HepG2 (cell line): ENCODE measurements around the gene ATP6V0A1. TPM values are rescaled to one million over a fixed set of nuclear protein-coding genes. Genes with fewer than 3 reads are reported as not detected.

Experiments used
- AFF4 ChIP-seq: sonication (generic); formaldehyde crosslinking; IDR thresholded peaks from 2 replicates; pipeline ENCODE4 v1.4.0; 2020; ENCODE audit warnings: missing genetic modification reagents
- CREB1 ChIP-seq, 2 experiments: fragments of 450-650 bp in 1 of 2; IDR thresholded peaks; 2 replicates each; pipeline ENCODE4 v1.6.1; 2016 to 2017; ENCODE audit warnings: control low read depth in 1 of 2, mild to moderate bottlenecking in 1 of 2, missing compliant biosample characterization in 1 of 2, missing genetic modification characterization in 1 of 2
- DMAP1 ChIP-seq: IDR thresholded peaks from 2 replicates; pipeline ENCODE4 v1.6.1; 2016
- FOXC1 ChIP-seq: sonication (generic); formaldehyde crosslinking; IDR thresholded peaks from 2 replicates; pipeline ENCODE4 v1.8.0; 2022; ENCODE audit warnings: mild to moderate bottlenecking, missing genetic modification reagents, borderline replicate concordance
- JUNB ChIP-seq: sonication (generic); formaldehyde crosslinking; IDR thresholded peaks from 2 replicates; pipeline ENCODE4 v1.8.0; 2022; ENCODE audit warnings: missing genetic modification reagents, mild to moderate bottlenecking, borderline replicate concordance
- KAT2B ChIP-seq: fragments of 150-350 bp; IDR thresholded peaks from 2 replicates; pipeline ENCODE4 v1.6.1; 2014; ENCODE audit warnings: low read depth, low read length, borderline replicate concordance
- KDM5A ChIP-seq: fragments of 200-600 bp; sonication (generic); IDR thresholded peaks from 2 replicates; pipeline ENCODE4 v1.7.0; 2018; ENCODE audit warnings: antibody characterized with exemption, mild to moderate bottlenecking, low read length, borderline replicate concordance
- MEIS2 ChIP-seq: sonication (generic); formaldehyde crosslinking; IDR thresholded peaks from 2 replicates; pipeline ENCODE4 v1.9.0; 2021; ENCODE audit warnings: mild to moderate bottlenecking, missing genetic modification reagents
- SOX13 ChIP-seq, 3 experiments: fragments of 450-650 bp in 1 of 3; sonication (generic) in 1 of 3; formaldehyde crosslinking in 1 of 3; IDR thresholded peaks in 2 of 3; conservative IDR thresholded peaks in 1 of 3; 2 replicates each; pipeline versions ENCODE4 v1.5.0 to v1.6.1; 2016 to 2020; ENCODE audit warnings: antibody characterized with exemption in 1 of 3, mild to moderate bottlenecking in 1 of 3, missing compliant biosample characterization in 1 of 3, missing genetic modification reagents in 1 of 3, moderate library complexity in 1 of 3
- SRF ChIP-seq: IDR thresholded peaks from 2 replicates; pipeline ENCODE4 v1.6.1; 2011; ENCODE audit warnings: mild to moderate bottlenecking, low read depth, low read length, moderate library complexity
- ZBTB20 ChIP-seq: sonication (generic); formaldehyde crosslinking; IDR thresholded peaks from 2 replicates; pipeline ENCODE4 v1.8.1; 2023; ENCODE audit warnings: missing genetic modification reagents, low read depth, mild to moderate bottlenecking, borderline replicate concordance
- ZFP41 ChIP-seq: sonication (generic); formaldehyde crosslinking; IDR thresholded peaks from 2 replicates; pipeline ENCODE4 v1.4.0; 2020; ENCODE audit warnings: mild to moderate bottlenecking, missing genetic modification reagents, borderline replicate concordance
- ZNF766 ChIP-seq: sonication (generic); formaldehyde crosslinking; IDR thresholded peaks from 2 replicates; pipeline ENCODE4 v1.5.0; 2020; ENCODE audit warnings: missing genetic modification reagents, borderline replicate concordance
- polyA plus RNA-seq, 8 experiments: library from polyadenylated mRNA; depleted of rRNA in 3 of 8; stranded (reverse) in 7 of 8; unstranded in 1 of 8; fragments of >200 nt; fragmentation: Illumina TruSeq in 4 of 8; extraction: Trizol in 4 of 8; gene quantifications; 2 replicates each; pipeline versions ENCODE4 v1.2.1 to v1.2.3, GENCODE V29; 2011 to 2016; ENCODE audit warnings: low read depth in 4 of 8, missing spikeins in 1 of 8, mixed read lengths in 1 of 8; ENCODE audit not compliant: insufficient read depth in 1 of 8
- total RNA-seq, 5 experiments: library from RNA; depleted of rRNA; stranded (reverse); fragments of >200 nt; fragmentation: Illumina TruSeq; extraction: Trizol; gene quantifications; 2 replicates each; pipeline ENCODE4 v1.2.3, GENCODE V29; 2016; ENCODE audit warnings: low read depth in 1 of 5
- TF ChIP-seq, protein P1 (sequence below): sonication (generic); formaldehyde crosslinking; IDR thresholded peaks from 2 replicates; pipeline ENCODE4 v1.4.0; 2020; ENCODE audit warnings: missing genetic modification reagents
- TF ChIP-seq, protein P2 (sequence below): sonication (generic); formaldehyde crosslinking; IDR thresholded peaks from 2 replicates; pipeline ENCODE4 v1.4.0; 2020; ENCODE audit warnings: missing genetic modification reagents
- TF ChIP-seq, protein P3 (sequence below): sonication (generic); formaldehyde crosslinking; IDR thresholded peaks from 2 replicates; pipeline ENCODE4 v1.4.0; 2020; ENCODE audit warnings: missing genetic modification reagents, borderline replicate concordance

ATP6V0A1 gene
- total and polyA plus RNA-seq, 2 of the 13 experiments (the other 11 are each of a cell fraction or from before 2014, with no cell fraction given): 27.9 to 54.1 TPM

DNA sequence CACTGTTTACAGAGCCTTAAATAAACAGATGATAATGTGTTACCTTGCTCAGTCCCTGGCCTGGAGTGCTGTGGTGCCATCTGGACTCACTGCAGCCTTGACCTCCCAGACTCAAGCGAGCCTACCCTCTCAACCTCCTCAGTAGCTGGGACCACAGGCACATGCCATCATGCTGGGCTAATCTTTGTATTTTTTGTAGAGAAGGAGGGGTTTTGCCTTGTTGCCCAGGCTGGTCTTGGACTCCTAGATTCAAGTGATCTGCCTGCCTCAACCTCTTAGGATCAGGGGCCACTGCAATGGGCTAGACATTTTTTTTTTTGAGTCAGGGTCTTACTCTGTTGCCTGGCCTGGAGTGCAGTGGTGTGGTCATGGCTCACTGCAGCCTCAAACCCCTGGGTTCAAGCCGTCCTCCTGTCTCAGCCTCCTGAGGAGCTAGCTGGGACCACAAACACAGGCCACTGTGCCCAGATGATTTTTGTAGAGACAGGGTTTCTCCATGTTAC, 72.3 kb downstream of the ATP6V0A1 start (continued):
- TF ChIP-seq MEIS2 (CRISPR knock-in tag): 0 out of 2 replicates have a peak, but pooled peaks have one; percentile 31
- peak; percentile 33; the same call in 1 of the 2 replicates for TF ChIP-seq ZBTB20 (CRISPR knock-in tag)
- TF ChIP-seq FOXC1 (CRISPR knock-in tag): no peak; the same call in 1 of the 2 replicates
- TF ChIP-seq SRF: no peak
- no peak; the same call in 1 of the 2 replicates for TF ChIP-seq SOX13 (IDR thresholded peaks at IDR 0.05)
- peak in 1 of 2 experiments; percentile 89; a peak in 2 of 4 replicates for TF ChIP-seq SOX13 (CRISPR knock-in tag; conservative IDR thresholded peaks at IDR 0.05 in 1 of 2, IDR thresholded peaks at IDR 0.05 in 1 of 2)
- TF ChIP-seq JUNB (CRISPR knock-in tag): peak; percentile 66; the same call in 1 of the 2 replicates
- no peak for TF ChIP-seq KAT2B
- no peak; the same call in 1 of the 2 replicates for TF ChIP-seq ZNF766 (CRISPR knock-in tag)
- TF ChIP-seq, protein P1, sequence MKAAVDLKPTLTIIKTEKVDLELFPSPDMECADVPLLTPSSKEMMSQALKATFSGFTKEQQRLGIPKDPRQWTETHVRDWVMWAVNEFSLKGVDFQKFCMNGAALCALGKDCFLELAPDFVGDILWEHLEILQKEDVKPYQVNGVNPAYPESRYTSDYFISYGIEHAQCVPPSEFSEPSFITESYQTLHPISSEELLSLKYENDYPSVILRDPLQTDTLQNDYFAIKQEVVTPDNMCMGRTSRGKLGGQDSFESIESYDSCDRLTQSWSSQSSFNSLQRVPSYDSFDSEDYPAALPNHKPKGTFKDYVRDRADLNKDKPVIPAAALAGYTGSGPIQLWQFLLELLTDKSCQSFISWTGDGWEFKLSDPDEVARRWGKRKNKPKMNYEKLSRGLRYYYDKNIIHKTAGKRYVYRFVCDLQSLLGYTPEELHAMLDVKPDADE: no peak
- TF ChIP-seq, protein P2, sequence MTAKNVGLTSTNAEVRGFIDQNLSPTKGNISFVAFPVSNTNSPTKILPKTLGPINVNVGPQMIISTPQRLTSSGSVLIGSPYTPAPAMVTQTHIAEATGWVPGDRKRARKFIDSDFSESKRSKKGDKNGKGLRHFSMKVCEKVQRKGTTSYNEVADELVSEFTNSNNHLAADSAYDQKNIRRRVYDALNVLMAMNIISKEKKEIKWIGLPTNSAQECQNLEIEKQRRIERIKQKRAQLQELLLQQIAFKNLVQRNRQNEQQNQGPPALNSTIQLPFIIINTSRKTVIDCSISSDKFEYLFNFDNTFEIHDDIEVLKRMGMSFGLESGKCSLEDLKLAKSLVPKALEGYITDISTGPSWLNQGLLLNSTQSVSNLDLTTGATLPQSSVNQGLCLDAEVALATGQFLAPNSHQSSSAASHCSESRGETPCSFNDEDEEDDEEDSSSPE: peak; percentile 17; the same call in 1 of the 2 replicates
- TF ChIP-seq DMAP1: peak; percentile 84
- peak; percentile 18; the same call in 1 of the 2 replicates for TF ChIP-seq CREB1 (IDR thresholded peaks at IDR 0.05)
- TF ChIP-seq CREB1 (CRISPR knock-in tag; IDR thresholded peaks at IDR 0.05): peak; percentile 66
- TF ChIP-seq, protein P3, sequence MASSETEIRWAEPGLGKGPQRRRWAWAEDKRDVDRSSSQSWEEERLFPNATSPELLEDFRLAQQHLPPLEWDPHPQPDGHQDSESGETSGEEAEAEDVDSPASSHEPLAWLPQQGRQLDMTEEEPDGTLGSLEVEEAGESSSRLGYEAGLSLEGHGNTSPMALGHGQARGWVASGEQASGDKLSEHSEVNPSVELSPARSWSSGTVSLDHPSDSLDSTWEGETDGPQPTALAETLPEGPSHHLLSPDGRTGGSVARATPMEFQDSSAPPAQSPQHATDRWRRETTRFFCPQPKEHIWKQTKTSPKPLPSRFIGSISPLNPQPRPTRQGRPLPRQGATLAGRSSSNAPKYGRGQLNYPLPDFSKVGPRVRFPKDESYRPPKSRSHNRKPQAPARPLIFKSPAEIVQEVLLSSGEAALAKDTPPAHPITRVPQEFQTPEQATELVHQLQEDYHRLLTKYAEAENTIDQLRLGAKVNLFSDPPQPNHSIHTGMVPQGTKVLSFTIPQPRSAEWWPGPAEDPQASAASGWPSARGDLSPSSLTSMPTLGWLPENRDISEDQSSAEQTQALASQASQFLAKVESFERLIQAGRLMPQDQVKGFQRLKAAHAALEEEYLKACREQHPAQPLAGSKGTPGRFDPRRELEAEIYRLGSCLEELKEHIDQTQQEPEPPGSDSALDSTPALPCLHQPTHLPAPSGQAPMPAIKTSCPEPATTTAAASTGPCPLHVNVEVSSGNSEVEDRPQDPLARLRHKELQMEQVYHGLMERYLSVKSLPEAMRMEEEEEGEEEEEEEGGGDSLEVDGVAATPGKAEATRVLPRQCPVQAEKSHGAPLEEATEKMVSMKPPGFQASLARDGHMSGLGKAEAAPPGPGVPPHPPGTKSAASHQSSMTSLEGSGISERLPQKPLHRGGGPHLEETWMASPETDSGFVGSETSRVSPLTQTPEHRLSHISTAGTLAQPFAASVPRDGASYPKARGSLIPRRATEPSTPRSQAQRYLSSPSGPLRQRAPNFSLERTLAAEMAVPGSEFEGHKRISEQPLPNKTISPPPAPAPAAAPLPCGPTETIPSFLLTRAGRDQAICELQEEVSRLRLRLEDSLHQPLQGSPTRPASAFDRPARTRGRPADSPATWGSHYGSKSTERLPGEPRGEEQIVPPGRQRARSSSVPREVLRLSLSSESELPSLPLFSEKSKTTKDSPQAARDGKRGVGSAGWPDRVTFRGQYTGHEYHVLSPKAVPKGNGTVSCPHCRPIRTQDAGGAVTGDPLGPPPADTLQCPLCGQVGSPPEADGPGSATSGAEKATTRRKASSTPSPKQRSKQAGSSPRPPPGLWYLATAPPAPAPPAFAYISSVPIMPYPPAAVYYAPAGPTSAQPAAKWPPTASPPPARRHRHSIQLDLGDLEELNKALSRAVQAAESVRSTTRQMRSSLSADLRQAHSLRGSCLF: no peak
- no peak for TF ChIP-seq KDM5A
- no peak; the same call in 1 of the 2 replicates for TF ChIP-seq AFF4 (CRISPR knock-in tag)
- no peak for TF ChIP-seq ZFP41 (CRISPR knock-in tag)
